Urothelium cell line (cell line): ENCODE data around the gene TEX52.

Experiments used
- DNase-seq: peaks from one replicate; pipeline ENCODE4 v3.0.0; 2011; ENCODE audit warnings: low spot score, mixed read lengths
- FAIRE-seq: peaks from 2 replicates; lab custom pipeline; 2011; peaks lifted over from hg19 to GRCh38; lab: Jason Lieb, UNC

The TEX52 gene

DNA sequence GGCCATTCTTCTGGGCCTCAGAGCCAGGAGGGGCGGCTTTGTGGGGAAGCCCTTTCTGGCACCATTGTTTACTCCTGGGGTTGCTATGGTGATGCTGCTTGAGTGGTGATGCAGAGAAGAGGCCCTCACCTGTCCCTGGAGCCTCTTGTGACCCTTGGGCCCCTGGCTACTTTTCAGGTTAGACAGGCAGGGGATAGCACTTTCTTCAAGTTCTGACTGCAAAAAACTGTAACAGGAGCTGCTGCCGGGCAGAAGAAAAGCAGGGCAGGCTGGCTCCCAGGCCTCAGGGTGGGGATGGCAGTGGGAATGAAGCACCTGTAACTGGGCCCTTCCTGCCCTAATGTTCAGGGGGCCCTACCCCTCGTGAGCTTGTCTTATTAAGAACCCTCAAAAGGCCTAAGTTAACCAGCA is at the start of gene TEX52:
Gene TEX52, minus strand, starts transcription at position 19 of the 411 bp plus-strand sequence. Its CDS starts 13 bp downstream, at position 6.
- DNase-seq (peak; percentile 53), FAIRE-seq (no peak)

- DNase-seq, result no peak
- FAIRE-seq, result no peak
Observed at GRCh38 chr12:2904260-2904659, 47.4 kb upstream of the TEX52 start.

GRCh38 chr12:2902272-2902880 is 45.5 kb upstream of the TEX52 start:
- DNase-seq (no peak), FAIRE-seq (peak; percentile 73)

DNA sequence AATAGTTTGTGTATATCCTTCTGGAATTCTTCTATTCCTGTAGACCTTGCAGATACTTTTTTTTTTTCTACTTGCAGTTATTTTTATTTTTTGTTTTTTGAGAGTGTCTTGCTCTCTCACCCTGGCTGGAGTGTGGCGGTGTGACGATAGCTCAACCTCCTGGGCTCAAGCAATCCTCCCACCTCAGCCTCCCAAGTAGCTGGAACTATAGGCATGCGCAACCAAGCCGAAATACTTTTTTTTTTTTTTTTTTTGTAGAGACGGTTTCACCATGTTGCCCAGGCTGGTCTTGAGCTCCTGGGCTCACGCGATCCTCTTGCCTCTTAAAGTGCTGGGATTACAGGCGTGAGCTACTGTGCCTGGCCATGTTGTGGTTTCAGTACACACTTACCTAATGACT is 43.8 kb upstream of the TEX52 start:
- DNase-seq (no peak), FAIRE-seq (no peak)

GRCh38 chr12:2897418-2897817 is 40.6 kb upstream of the TEX52 start:
- DNase-seq (no peak), FAIRE-seq (no peak)

- DNase-seq, result no peak
- peak; percentile 81 for FAIRE-seq
Observed at GRCh38 chr12:2895511-2895910, 38.7 kb upstream of the TEX52 start.

DNA sequence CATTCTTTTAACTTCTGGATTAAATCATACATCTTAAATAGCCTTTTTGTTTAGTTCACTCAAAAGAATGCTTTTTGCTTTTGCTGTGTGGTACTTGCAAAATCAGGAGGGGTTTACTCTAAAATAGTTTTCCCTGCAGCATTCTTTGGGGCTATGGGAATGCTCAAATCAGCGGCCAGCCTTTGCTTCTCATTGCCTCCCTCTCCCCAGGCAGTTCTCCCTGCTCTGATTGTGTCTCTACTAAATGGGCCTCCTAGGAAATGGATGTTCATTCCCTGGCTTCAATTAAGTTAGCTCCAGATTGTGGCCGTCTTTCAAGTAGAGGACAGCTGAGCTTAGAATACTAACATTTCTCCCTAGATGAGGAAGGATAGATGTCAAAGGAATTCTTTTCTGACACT is 38.2 kb upstream of the TEX52 start:
- DNase-seq (no peak), FAIRE-seq (no peak)

GRCh38 chr12:2893007-2893406 is 36.2 kb upstream of the TEX52 start:
- peak; percentile 20 for FAIRE-seq
- DNase-seq, result peak; percentile 61

DNA sequence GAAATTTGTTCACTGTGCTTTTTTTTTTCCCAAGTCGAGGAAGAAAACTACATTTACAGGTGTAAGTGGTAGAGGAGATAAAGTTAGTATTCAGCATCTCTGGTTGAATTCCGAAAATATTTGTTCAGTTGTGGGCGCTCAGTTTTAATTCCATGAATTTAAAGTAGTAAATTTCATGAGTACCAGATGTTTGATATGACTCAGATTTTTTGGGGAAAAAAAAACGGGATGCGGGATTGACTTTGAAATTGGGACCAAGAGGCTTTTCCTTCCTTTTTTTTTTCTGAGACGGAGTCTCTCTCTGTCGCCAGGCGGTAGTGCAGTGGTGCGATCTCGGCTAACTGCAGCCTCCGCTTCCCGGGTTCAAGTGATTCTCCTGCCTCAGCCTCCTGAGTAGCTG is 35.4 kb upstream of the TEX52 start:
- FAIRE-seq, result no peak
- DNase-seq, result no peak

DNA sequence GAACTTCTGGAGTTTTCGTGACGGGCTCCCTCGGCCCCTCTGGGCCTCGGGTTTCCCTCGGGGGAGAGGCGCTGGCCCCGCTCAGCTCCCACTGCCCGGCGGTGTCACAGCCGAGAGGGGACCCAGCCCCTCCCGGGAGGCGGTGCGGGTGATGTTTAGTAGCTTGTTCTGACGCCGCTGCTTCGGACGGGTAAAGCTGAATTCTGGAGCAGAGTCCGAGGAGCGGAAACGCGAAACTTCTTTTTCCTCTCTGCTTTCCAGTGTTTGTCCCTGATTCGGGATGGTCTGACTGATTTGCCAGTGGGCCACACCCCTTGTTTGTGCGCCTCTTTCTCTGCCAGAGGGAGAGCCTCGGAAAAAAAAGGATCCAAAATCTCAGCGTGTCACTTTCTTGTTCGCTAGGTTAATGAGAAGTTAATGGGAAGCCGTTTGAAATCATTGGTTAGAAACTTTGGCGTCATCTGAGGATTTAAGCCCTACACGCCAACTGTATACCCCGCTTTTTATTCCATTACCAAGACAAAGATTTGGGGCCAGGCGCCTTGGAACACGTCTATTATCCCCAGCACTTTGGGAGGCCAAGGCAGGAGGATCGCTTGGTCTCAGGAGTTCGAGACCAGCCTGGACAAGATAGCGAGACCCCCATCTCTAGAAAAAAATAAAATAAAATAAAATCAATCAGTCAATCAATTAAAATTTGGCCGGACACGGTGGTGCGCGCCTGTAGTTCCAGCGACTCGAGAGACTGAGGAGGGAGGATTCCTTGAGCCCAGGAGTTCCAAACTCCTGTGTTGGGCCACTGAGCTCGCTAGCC is 34.6 kb upstream of the TEX52 start:
- DNase-seq, result peak; percentile 61
- FAIRE-seq, result no peak

DNA sequence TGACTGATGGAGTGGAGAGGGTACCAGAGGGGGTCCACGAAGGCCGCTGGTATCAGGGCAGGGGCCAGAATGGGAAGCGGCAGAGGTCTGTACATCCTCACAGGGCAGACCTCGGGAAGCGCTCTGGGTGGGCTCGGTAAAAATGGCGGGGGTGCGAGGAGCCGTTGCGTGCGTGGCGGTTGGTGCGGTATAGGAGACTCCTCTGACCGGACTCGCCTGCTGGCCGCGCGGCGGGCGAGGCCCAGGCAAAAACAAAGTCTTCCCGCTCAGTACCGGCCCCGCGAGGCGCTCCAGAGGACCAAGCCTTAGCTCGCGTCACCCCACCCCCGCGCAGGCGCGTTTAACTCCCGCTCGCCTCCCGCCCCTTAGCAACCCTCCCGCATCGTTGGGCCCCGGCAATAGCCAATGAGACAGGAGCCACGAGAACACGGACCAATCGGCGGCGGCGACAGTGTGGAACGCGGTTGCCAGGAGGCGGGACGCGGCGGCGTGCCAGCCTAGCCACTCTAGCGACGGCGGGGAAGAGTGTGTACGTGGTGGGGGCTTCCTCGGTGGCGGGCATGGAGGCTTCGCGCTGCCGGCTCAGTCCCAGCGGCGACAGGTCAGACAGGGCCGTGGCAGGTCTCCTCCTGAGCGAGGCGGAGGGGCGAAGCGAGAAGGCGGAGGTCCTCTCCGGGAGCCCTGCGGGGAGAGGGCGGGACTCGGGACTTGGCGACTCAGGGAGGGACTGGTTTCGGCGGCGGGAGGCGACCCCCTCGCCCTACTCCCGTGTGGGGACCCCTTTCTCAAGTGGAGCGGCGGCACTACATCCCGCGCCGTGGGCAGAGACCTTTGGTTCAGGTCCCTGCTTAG is 33.8 kb upstream of the TEX52 start, which contains the start of gene TULP3:
Gene TULP3, plus strand, starts transcription at position 504 of the 852 bp plus-strand sequence. Its CDS starts 57 bp downstream, at position 561.
- DNase-seq (peak; percentile 100), FAIRE-seq (peak; percentile 99)

- FAIRE-seq, result no peak
Observed at GRCh38 chr12:2890001-2890387, 33.2 kb upstream of the TEX52 start.

GRCh38 chr12:2886768-2887450 is 30.1 kb upstream of the TEX52 start:
- DNase-seq (no peak), FAIRE-seq (no peak)

More at GRCh38 chr12:2890001-2890387, 33.2 kb upstream of the TEX52 start:
- no peak for DNase-seq

DNA sequence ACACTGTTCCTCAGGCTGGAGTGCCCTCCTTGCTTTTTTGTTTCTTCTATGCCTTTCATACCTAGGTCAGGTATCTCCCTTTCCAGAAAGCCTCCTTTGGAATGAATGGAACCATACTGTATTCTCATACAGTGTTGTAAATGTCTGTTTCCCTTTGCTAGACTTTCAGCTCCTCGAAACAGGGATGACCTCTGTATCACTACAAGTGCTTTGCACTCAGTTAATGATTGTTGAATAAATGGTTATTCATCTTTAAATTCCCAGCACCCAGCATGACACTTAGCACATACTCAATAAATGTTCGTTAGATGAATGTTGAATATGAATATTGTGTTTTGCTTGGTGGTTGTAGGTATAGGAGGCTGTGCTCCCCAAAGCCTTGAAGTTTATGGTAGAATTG is 28.0 kb upstream of the TEX52 start:
- FAIRE-seq (no peak), DNase-seq (no peak)

DNA sequence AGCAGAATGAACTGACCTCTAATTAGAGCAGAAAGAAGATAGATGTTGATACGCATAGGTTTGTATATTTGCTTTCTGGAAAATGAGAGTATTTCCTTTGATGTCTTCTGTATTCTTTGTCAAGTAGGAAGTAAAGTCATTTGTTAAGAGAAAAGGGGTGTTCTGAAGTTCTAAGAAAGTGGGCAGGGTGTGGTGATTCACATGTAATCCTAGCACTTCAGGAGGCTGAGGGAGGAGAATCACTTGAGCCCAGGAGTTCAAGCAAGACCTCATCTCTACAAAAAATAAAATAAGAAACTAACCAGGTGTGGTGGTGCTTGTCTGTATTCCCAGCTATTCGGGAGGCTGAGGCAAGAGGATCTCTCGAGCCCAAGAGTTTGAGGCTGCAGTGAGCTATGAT is 23.0 kb upstream of the TEX52 start:
- FAIRE-seq (no peak), DNase-seq (no peak)

DNA sequence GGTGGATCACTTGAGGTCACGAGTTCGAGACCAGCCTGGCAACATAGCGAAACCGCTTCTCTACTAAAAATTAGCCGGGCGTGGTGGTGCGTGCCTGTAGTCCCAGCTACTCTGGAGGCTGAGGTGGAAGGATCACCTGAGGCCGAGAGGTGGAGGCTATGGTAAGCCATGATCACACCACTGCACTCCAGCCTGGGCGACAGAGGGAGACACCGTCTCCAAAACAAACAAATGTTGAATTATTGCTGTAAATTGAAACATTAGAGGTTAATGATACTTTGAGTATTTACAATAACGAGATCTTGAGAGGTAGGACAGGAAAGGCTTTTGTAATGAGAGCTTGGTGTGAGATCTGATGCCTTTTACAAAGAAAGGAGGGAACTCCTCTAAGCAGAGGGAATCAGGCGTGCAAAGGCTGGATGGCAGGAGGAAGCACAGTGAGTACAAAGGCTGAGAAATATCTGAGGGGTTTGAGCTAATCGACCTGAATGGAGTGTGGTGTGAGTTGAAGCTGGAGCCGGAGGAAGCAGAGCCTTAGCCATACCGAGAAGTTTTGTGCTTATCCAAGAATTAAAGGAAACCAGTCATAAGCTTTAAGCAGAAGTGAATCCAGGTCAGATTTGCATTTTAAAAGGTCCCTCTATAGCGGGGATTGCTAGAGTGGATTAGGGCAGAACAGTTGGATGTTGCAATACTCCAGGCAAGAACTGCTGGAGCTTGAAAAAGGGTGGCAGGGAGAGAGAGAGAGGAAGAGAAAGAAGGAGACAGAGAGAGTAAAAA is 21.3 kb upstream of the TEX52 start:
- peak; percentile 88 for FAIRE-seq

DNA sequence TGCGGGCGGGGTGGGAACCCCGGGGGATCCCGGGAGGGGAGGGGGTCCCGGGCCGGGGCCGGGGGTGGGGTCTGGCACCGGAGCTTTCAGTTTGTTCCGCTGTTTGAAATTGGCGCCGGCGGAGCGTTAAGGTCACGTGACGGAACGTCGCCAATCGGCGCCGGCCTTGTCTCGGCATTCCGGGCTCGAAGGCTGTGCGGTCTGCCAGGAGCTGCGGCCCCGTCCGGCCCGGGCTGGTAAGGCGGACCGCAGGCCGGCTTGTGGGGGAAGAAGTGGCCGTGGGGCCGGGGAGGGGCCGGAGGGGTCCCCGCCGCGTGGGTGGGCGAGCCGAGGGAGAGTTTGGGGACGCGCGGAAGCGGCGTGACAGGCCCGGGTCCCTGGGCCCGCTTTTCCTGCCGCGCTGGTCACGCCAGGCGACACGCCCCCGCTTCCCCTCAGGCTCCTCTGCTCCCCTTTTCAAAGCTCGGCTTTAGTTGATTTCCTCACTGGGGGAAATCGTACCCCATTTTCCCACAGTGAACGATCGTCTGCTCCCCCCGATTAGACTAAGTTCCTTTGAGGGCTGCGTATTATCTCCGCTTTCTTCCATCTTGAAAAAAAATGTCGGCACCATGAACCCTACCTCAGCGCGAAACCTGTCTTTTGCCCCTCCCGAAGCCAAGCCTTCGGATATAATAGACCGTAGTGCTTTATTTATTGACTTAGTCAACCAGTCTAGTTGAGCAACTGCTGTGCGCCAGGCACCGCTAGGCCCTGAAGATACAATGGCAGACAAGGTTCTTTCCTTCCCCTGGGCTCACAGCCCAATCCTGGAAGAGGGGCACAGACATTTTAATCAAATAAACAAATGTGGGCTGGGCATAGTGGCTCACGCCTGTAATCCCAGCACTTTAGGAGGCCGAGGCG is 20.5 kb upstream of the TEX52 start, which contains the start of the genes FOXM1 and RHNO1:
Gene FOXM1, minus strand, starts transcription at position 128 of the 906 bp plus-strand sequence. CDS start 2,696 bp downstream, outside the sequence.
Gene RHNO1, plus strand, starts transcription at position 177 of the 906 bp plus-strand sequence. CDS start 8,144 bp downstream, outside the sequence.
- FAIRE-seq (peak; percentile 88), DNase-seq (peak; percentile 98)

More for the DNA sequence above, 21.3 kb upstream of the TEX52 start:
- no peak for DNase-seq

DNA sequence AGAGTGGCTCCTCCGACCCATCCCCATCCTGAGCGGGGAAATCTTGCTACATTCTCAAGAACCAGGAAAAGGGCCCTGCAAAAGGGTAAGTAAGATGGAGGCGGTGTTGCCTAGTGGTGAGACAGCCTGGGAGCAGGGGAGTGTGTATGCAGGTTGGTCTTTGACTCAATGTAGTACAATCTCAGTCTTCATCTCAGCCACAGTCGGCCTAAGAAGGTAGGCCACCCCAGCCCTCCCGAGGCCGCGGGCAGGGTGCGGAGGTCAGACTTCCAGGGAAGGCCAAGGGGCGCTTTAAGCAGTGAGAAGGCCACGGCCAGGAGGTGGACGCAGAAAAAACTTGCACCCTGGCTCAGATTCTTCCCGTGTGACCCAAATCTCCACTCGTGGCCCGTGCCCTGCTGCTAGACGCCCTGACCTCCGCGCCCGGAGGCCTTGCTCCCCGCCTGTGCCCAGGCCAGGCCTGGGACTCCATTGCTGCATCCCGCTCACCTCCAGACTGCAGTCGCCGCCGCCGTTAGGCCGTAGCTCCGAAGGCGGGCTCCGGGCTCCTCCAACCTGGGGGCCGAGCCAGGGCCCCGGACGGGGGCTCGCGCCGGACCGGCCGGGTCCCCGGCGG is 19.7 kb upstream of the TEX52 start:
- peak; percentile 59 for DNase-seq
- no peak for FAIRE-seq
